ENCODE measurements around the gene UBP1. TPM values are rescaled to one million over a fixed set of nuclear protein-coding genes. Genes with fewer than 3 reads are reported as not detected.

The UBP1 gene
- total and polyA plus RNA-seq, 2 donors (not counting 1 experiment from before 2014, with no cell fraction given) = 48.1 to 99.7 TPM

- Histone ChIP-seq H3K27me3 (ENCODE audit: control insufficient read depth, insufficient read depth, low read length) (no peaks in the 10 kb centered on the region), H3K36me3 (ENCODE audit: control insufficient read depth, insufficient read depth, low read length) (no peaks in the 10 kb centered on the region), H3K9me3 (ENCODE audit: control insufficient read depth, insufficient read depth, low read depth, low read length) (no peaks in the 10 kb centered on the region), H3K9ac (ENCODE audit: insufficient read depth, low read length) (no peak overlapping the region), H3K79me2 (ENCODE audit: control insufficient read depth, insufficient read depth, low read length) (no peaks in the 10 kb centered on the region), H3K4me2 (ENCODE audit: extremely low read depth, insufficient read depth, low read length) (no peak overlapping the region), H2AFZ (ENCODE audit: low read length) (no peak overlapping the region), H3K4me1 (ENCODE audit: control insufficient read depth, extremely low read depth, insufficient read depth, low read length) (peaks cover 5% of the 10 kb centered on the region), H3K27ac (ENCODE audit: insufficient read depth, low read length) (no peak overlapping the region), H4K20me1 (ENCODE audit: control insufficient read depth, extremely low read depth, insufficient read depth, low read length) (no peaks in the 10 kb centered on the region), H3K4me3 (replicated peaks in 1 of 4; ENCODE audit: control extremely low read depth in 1 of 4, insufficient read depth in 1 of 4, low read depth in 3 of 4, low read length in 4 of 4) (no peak overlapping the region)
- peak in 1 of 2 donors; percentile 47 for DNase-seq (ENCODE audit: low read depth in 2 of 2)
- TF ChIP-seq EZH2 (IDR thresholded peaks at IDR 0.05; ENCODE audit: low read length, missing control alignments) = no peak
- no peak for TF ChIP-seq CTCF (conservative IDR thresholded peaks at IDR 0.05 in 1 of 2, IDR thresholded peaks at IDR 0.05 in 1 of 2; ENCODE audit: low read depth in 1 of 2, low read length in 2 of 2)
Measured at GRCh38 chr3:33363113-33363800, 76.9 kb downstream of the UBP1 start.

GRCh38 chr3:33360136-33360825 is 79.9 kb downstream of the UBP1 start:
- H3K27ac ChIP-seq (ENCODE audit: insufficient read depth, low read length) = peak overlapping the region; percentile 37
- H2AFZ ChIP-seq (ENCODE audit: low read length) = no peak overlapping the region
- H3K9me3 ChIP-seq (ENCODE audit: control insufficient read depth, insufficient read depth, low read depth, low read length) = no peaks in the 10 kb centered on the region
- H3K4me2 ChIP-seq (ENCODE audit: extremely low read depth, insufficient read depth, low read length) = peak overlapping the region; percentile 65
- H3K27me3 ChIP-seq (ENCODE audit: control insufficient read depth, insufficient read depth, low read length) = no peaks in the 10 kb centered on the region
- H3K4me1 ChIP-seq (ENCODE audit: control insufficient read depth, extremely low read depth, insufficient read depth, low read length) = peaks cover 5% of the 10 kb centered on the region
- no peaks in the 10 kb centered on the region for H3K36me3 ChIP-seq (ENCODE audit: control insufficient read depth, insufficient read depth, low read length)
- TF ChIP-seq CTCF (conservative IDR thresholded peaks at IDR 0.05 in 1 of 2, IDR thresholded peaks at IDR 0.05 in 1 of 2; ENCODE audit: low read depth in 1 of 2, low read length in 2 of 2) (no peak), EZH2 (IDR thresholded peaks at IDR 0.05; ENCODE audit: low read length, missing control alignments) (no peak)
- no peaks in the 10 kb centered on the region for H4K20me1 ChIP-seq (ENCODE audit: control insufficient read depth, extremely low read depth, insufficient read depth, low read length)
- peak; percentile 34 to 91 for DNase-seq (ENCODE audit: low read depth in 2 of 2)
- no peaks in the 10 kb centered on the region for H3K79me2 ChIP-seq (ENCODE audit: control insufficient read depth, insufficient read depth, low read length)
- H3K9ac ChIP-seq (ENCODE audit: insufficient read depth, low read length) = no peak overlapping the region
- no peak overlapping the region for H3K4me3 ChIP-seq (replicated peaks in 1 of 4; ENCODE audit: control extremely low read depth in 1 of 4, insufficient read depth in 1 of 4, low read depth in 3 of 4, low read length in 4 of 4)

GRCh38 chr3:33358172-33358781 is 81.9 kb downstream of the UBP1 start:
- no peaks in the 10 kb centered on the region for H3K79me2 ChIP-seq (ENCODE audit: control insufficient read depth, insufficient read depth, low read length)
- H3K36me3 ChIP-seq (ENCODE audit: control insufficient read depth, insufficient read depth, low read length) = no peaks in the 10 kb centered on the region
- no peak overlapping the region for H3K27ac ChIP-seq (ENCODE audit: insufficient read depth, low read length)
- H3K9me3 ChIP-seq (ENCODE audit: control insufficient read depth, insufficient read depth, low read depth, low read length) = no peaks in the 10 kb centered on the region
- H3K27me3 ChIP-seq (ENCODE audit: control insufficient read depth, insufficient read depth, low read length) = no peaks in the 10 kb centered on the region
- H3K4me1 ChIP-seq (ENCODE audit: control insufficient read depth, extremely low read depth, insufficient read depth, low read length) = peaks cover 2% of the 10 kb centered on the region
- H3K4me3 ChIP-seq (replicated peaks in 1 of 4; ENCODE audit: control extremely low read depth in 1 of 4, insufficient read depth in 1 of 4, low read depth in 3 of 4, low read length in 4 of 4) = no peak overlapping the region
- no peak overlapping the region for H3K9ac ChIP-seq (ENCODE audit: insufficient read depth, low read length)
- no peak overlapping the region for H3K4me2 ChIP-seq (ENCODE audit: extremely low read depth, insufficient read depth, low read length)
- H2AFZ ChIP-seq (ENCODE audit: low read length) = no peak overlapping the region
- no peak for DNase-seq (ENCODE audit: low read depth in 2 of 2)
- TF ChIP-seq EZH2 (IDR thresholded peaks at IDR 0.05; ENCODE audit: low read length, missing control alignments) = no peak
- no peak for TF ChIP-seq CTCF (conservative IDR thresholded peaks at IDR 0.05 in 1 of 2, IDR thresholded peaks at IDR 0.05 in 1 of 2; ENCODE audit: low read depth in 1 of 2, low read length in 2 of 2)
- H4K20me1 ChIP-seq (ENCODE audit: control insufficient read depth, extremely low read depth, insufficient read depth, low read length) = no peaks in the 10 kb centered on the region

All from fibroblast of lung (primary cell).